GM23248 (cell line): Measurements from ENCODE around the gene LCE7A.

Experiments
- EZH2 ChIP-seq: fragments of 200-600 bp; sonication (generic); IDR thresholded peaks from 2 replicates; pipeline ENCODE4 v1.6.1; 2018; ENCODE audit warnings: antibody characterized with exemption, mild to moderate bottlenecking; ENCODE audit not compliant: insufficient read depth, poor library complexity, severe bottlenecking
- EZH2phosphoT487 ChIP-seq: fragments of 200-600 bp; sonication (generic); IDR thresholded peaks from 2 replicates; pipeline ENCODE4 v1.6.1; 2018; ENCODE audit warnings: antibody characterized with exemption, moderate library complexity, mild to moderate bottlenecking, low read depth; ENCODE audit not compliant: insufficient read depth

DNA sequence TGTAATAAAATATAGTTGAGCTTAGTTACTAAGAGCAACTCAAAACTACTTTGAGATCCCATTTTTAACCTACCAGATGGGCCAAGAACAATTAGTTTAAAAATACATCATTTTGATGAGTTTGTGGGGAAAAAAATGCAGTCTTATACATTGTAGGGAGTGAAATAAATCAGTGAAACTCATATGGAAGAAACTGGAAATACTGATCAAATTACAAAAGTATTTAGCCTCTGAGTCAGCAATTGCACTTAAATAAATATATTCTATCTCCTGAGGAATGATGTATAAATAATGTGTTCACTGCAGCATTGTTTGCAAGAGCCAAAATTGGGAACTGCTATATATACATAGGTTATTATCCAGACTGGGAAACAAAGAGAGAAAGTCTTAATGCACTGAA lies 13.7 kb downstream of the LCE7A start:
- TF ChIP-seq EZH2 (no peak), EZH2phosphoT487 (no peak)
